ACC112 (cell line): ENCODE results near the gene MAGI2.

Source experiments
- H2AFZ ChIP-seq: fragments of 200-600 bp; sonication (generic); one replicate; pipeline ENCODE4 v1.6.0; 2017; ENCODE audit warnings: antibody characterized with exemption, low read length; ENCODE audit not compliant: unreplicated experiment
- H3K27ac ChIP-seq: fragments of 200-600 bp; sonication (generic); 2 replicates; pipeline ENCODE4 v1.5.1; 2014; ENCODE audit warnings: low read depth, mild to moderate bottlenecking, antibody characterized with exemption, low read length, moderate library complexity
- H3K27me3 ChIP-seq: fragments of 200-600 bp; sonication (generic); 2 replicates; pipeline ENCODE4 v1.6.1; 2014; ENCODE audit warnings: mild to moderate bottlenecking, antibody characterized with exemption, low read length, moderate library complexity, mixed read lengths; ENCODE audit not compliant: insufficient read depth
- H3K36me3 ChIP-seq: fragments of 200-600 bp; sonication (generic); 2 replicates; pipeline ENCODE4 v1.6.1; 2016; ENCODE audit warnings: mild to moderate bottlenecking, antibody characterized with exemption, low read length, moderate library complexity, mixed read lengths; ENCODE audit not compliant: insufficient read depth
- H3K4me1 ChIP-seq: fragments of 200-600 bp; sonication (generic); one replicate; pipeline ENCODE4 v1.6.1; 2016; ENCODE audit warnings: low read length, mixed read lengths; ENCODE audit not compliant: insufficient read depth, unreplicated experiment, control insufficient read depth
- H3K4me3 ChIP-seq: fragments of 200-600 bp; sonication (generic); 2 replicates; pipeline ENCODE4 v1.5.1; 2014; ENCODE audit warnings: mild to moderate bottlenecking, low read depth, low read length
- H3K79me2 ChIP-seq: fragments of 200-600 bp; sonication (generic); one replicate; pipeline ENCODE4 v1.6.0; 2016; ENCODE audit warnings: low read length; ENCODE audit not compliant: control insufficient read depth, unreplicated experiment, insufficient read depth

The MAGI2 gene

DNA sequence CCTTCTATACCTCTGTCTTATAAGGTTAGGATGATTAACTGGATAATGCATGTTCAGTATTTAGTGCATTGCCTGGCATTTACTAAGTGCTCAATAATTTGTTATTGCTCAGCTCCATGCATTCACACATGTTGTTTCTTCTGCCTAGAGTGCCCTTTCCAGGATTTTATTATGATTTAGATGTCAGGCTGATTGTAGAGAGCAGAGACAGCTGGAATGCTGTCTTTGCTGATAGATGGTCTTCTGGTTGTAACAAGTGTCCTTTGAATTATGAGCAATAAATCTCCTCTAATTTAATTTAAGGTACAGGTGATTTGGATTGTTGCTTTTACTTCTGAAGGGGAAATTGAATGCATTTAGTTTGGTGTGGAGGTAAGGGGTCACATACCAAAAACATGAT, 548.0 kb downstream of the MAGI2 start:
- H3K4me3 ChIP-seq, result no peak overlapping the region
- H3K4me1 ChIP-seq, result no peaks in the 10 kb centered on the region
- no peak overlapping the region for H2AFZ ChIP-seq
- no peaks in the 10 kb centered on the region for H3K79me2 ChIP-seq
- H3K36me3 ChIP-seq, result no peaks in the 10 kb centered on the region
- no peak overlapping the region for H3K27ac ChIP-seq
- no peaks in the 10 kb centered on the region for H3K27me3 ChIP-seq

DNA sequence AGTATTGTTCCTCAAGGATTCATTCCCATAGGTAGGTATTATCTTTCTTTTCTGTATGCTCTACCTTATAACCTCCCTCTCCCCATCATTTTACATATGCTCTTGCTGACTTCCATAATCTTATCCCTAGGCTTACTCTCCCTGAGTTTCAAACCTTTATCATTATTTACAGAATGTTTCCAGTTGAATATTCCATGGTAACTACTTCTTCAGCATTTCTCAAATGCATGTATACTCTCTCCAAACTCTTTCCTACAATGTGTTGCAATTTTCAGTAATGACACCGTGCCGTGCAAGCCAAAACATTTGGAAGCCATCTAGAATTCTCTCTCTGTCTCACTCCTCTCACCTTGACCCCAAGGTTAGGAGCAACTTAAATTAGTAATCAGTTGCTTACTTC, 548.5 kb downstream of the MAGI2 start:
- H3K27ac ChIP-seq, result no peak overlapping the region
- H3K79me2 ChIP-seq, result no peaks in the 10 kb centered on the region
- H2AFZ ChIP-seq, result no peak overlapping the region
- H3K27me3 ChIP-seq, result no peaks in the 10 kb centered on the region
- no peaks in the 10 kb centered on the region for H3K36me3 ChIP-seq
- H3K4me3 ChIP-seq, result no peak overlapping the region
- H3K4me1 ChIP-seq, result no peaks in the 10 kb centered on the region

DNA sequence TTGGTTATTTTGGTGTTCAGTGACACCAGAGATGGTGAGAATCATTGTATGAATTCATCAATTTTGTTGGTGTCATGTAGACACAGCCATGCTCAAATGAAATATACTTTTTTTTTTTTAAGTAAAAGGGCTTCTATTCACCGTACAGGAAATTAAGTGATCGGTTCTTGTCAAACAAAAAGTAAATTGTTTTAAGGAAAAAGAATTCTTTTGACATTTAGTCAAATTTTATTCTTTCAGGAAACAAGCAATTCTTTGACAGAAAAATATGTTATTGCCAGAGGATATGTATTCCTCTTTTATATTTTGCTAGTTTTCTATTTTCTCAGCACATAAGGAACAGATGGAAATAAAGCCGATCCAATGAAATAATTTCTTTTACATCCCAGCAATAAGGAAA, 551.9 kb downstream of the MAGI2 start:
- Histone ChIP-seq H2AFZ (no peak overlapping the region), H3K36me3 (no peaks in the 10 kb centered on the region), H3K27ac (no peak overlapping the region), H3K27me3 (no peaks in the 10 kb centered on the region), H3K4me3 (no peak overlapping the region), H3K79me2 (no peaks in the 10 kb centered on the region), H3K4me1 (no peaks in the 10 kb centered on the region)

- H3K4me1 ChIP-seq, result no peaks in the 10 kb centered on the region
- H3K36me3 ChIP-seq, result no peaks in the 10 kb centered on the region
- H3K27ac ChIP-seq, result no peak overlapping the region
- H3K79me2 ChIP-seq, result no peaks in the 10 kb centered on the region
- H3K4me3 ChIP-seq, result no peak overlapping the region
- no peak overlapping the region for H2AFZ ChIP-seq
- no peaks in the 10 kb centered on the region for H3K27me3 ChIP-seq
These were observed 552.7 kb downstream of the MAGI2 start for GRCh38 chr7:78900806-78901205.

GRCh38 chr7:78895393-78895792, 558.1 kb downstream of the MAGI2 start:
- H3K27ac ChIP-seq, result no peak overlapping the region
- no peaks in the 10 kb centered on the region for H3K27me3 ChIP-seq
- H3K4me3 ChIP-seq, result no peak overlapping the region
- H3K4me1 ChIP-seq, result no peaks in the 10 kb centered on the region
- no peaks in the 10 kb centered on the region for H3K36me3 ChIP-seq
- no peak overlapping the region for H2AFZ ChIP-seq
- H3K79me2 ChIP-seq, result no peaks in the 10 kb centered on the region

DNA sequence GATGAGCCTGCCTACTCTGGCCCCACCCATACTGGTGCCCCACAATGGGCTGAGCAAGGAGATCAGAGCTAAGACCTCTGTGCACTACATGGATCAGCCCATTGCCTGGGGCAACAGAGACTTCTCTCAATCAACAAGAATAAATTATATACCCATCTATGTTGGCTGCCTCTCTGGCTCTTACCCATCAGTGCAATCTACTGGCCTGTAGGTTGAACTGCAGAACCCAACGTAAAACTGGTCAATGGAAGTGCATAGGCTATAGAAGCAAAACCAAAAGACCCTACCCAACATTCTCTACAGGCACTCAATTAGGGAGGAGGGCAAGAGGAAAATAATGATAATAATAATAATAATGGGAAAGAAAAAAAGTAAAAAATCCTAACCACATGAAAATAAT, 574.3 kb downstream of the MAGI2 start:
- Histone ChIP-seq H3K36me3 (no peaks in the 10 kb centered on the region), H3K27ac (no peak overlapping the region), H3K4me3 (no peak overlapping the region), H3K4me1 (no peaks in the 10 kb centered on the region), H2AFZ (no peak overlapping the region), H3K27me3 (no peaks in the 10 kb centered on the region), H3K79me2 (no peaks in the 10 kb centered on the region)

DNA sequence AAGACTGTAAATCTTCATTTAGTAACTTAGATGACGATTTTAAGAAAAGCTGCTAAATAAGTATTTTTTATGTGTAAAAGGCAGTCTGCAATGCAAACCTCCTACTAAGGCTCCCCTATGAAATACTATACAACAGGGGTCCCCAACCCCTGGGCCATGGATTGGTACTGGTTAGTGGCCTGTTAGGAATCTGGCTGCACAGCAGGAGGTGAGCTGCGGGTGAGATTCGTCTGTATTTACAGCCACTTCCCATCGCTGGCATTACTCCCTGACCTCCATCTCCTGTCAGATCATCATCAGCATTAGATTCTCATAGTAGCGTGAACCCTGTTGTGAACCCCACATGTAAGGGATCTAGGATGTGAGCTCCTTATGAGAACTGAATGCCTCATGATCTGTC, 580.4 kb downstream of the MAGI2 start:
- no peaks in the 10 kb centered on the region for H3K4me1 ChIP-seq
- no peaks in the 10 kb centered on the region for H3K27me3 ChIP-seq
- no peak overlapping the region for H2AFZ ChIP-seq
- H3K4me3 ChIP-seq, result no peak overlapping the region
- no peaks in the 10 kb centered on the region for H3K79me2 ChIP-seq
- H3K27ac ChIP-seq, result no peak overlapping the region
- H3K36me3 ChIP-seq, result no peaks in the 10 kb centered on the region

- H3K36me3 ChIP-seq, result no peaks in the 10 kb centered on the region
- H3K4me1 ChIP-seq, result no peaks in the 10 kb centered on the region
- no peaks in the 10 kb centered on the region for H3K79me2 ChIP-seq
- H2AFZ ChIP-seq, result no peak overlapping the region
- H3K4me3 ChIP-seq, result no peak overlapping the region
- no peak overlapping the region for H3K27ac ChIP-seq
- H3K27me3 ChIP-seq, result no peaks in the 10 kb centered on the region
These were observed 589.1 kb downstream of the MAGI2 start for GRCh38 chr7:78864339-78864738.

DNA sequence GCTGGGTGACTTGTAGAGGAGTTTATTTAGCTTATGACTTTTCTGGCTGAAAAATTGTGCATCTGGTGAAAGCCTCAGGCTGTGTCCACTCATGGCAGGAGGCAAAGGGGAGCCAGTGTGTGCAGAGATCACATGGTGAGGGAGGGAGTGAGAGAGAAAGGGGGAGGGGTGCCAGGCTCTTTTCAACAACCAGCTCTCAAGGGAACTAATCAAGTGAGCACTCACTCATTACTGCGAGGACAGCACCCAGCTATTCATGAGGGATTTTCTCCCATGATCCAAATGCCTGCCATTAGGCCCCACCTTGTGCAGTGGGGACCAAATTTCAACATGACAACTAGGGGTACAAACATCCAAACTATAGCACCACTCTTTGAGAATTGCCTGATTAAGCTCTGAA, 590.2 kb downstream of the MAGI2 start:
- H3K27ac ChIP-seq, result no peak overlapping the region

DNA sequence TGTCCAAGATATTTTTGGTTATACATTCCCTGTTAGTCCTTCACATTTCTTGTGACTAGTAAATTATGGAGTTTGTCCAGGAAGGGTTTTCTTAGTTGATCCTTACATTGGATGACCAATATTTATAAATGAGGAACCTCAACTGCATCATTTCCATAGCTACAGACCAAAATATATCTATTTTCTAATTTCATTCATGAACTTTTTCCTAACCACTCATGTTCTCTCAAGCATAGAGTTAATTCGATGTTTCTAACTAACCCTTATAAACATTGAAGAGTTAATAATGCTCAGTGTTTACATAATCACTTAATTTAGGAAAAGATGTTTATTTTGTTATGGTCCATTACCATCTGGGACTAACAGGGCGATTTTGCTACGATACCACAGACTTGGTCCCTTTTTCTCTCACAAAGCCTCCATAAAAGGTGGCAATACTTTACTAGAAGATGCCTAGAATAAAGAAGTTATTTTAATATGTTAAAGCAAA, 591.0 kb downstream of the MAGI2 start:
- H3K4me3 ChIP-seq, result no peak overlapping the region
- no peak overlapping the region for H2AFZ ChIP-seq
- no peaks in the 10 kb centered on the region for H3K79me2 ChIP-seq
- no peaks in the 10 kb centered on the region for H3K36me3 ChIP-seq
- H3K27me3 ChIP-seq, result no peaks in the 10 kb centered on the region
- no peaks in the 10 kb centered on the region for H3K4me1 ChIP-seq
- H3K27ac ChIP-seq, result no peak overlapping the region

More for the DNA sequence above, 590.2 kb downstream of the MAGI2 start:
- no peaks in the 10 kb centered on the region for H3K79me2 ChIP-seq
- no peak overlapping the region for H2AFZ ChIP-seq
- H3K27me3 ChIP-seq, result no peaks in the 10 kb centered on the region
- H3K36me3 ChIP-seq, result no peaks in the 10 kb centered on the region
- H3K4me3 ChIP-seq, result no peak overlapping the region
- no peaks in the 10 kb centered on the region for H3K4me1 ChIP-seq

GRCh38 chr7:78852951-78853350, 600.5 kb downstream of the MAGI2 start:
- Histone ChIP-seq H3K4me3 (no peak overlapping the region), H3K27me3 (no peaks in the 10 kb centered on the region), H3K79me2 (no peaks in the 10 kb centered on the region), H3K4me1 (peaks cover 6% of the 10 kb centered on the region), H3K36me3 (no peaks in the 10 kb centered on the region), H2AFZ (no peak overlapping the region), H3K27ac (no peak overlapping the region)
